IPS-18c (cell line): Measurements from ENCODE around the gene ARHGEF5.
"Not testable (repeated sequence)": the region's sequence is repeated elsewhere in the genome, so short reads cannot be mapped to it uniquely, and the experiment has no call there.

Experiments
- H3K4me3 ChIP-seq: 2 replicates; pipeline ENCODE4 v1.7.0; 2013; ENCODE audit warnings: low read depth, mild to moderate bottlenecking, low read length, moderate library complexity; ENCODE audit not compliant: insufficient read depth
- H3K9me3 ChIP-seq: one replicate; pipeline ENCODE4 v1.6.1; 2013; ENCODE audit warnings: mild to moderate bottlenecking, low read length, moderate library complexity; ENCODE audit not compliant: control insufficient read depth, insufficient read depth

Gene ARHGEF5

GRCh38 chr7:144407266-144407931, 52.2 kb downstream of the ARHGEF5 start:
- no peak overlapping the region for H3K4me3 ChIP-seq
- no peaks in the 10 kb centered on the region for H3K9me3 ChIP-seq

- no peak overlapping the region for H3K4me3 ChIP-seq
- H3K9me3 ChIP-seq = no peaks in the 10 kb centered on the region
Measured at GRCh38 chr7:144408121-144408520, 52.9 kb downstream of the ARHGEF5 start.

GRCh38 chr7:144410441-144410840, 55.2 kb downstream of the ARHGEF5 start:
- no peaks in the 10 kb centered on the region for H3K9me3 ChIP-seq
- H3K4me3 ChIP-seq = no peak overlapping the region

GRCh38 chr7:144414815-144415214, 59.6 kb downstream of the ARHGEF5 start:
- H3K4me3 ChIP-seq = no peak overlapping the region

GRCh38 chr7:144415858-144416257, 60.7 kb downstream of the ARHGEF5 start:
- no peak overlapping the region for H3K4me3 ChIP-seq

More at GRCh38 chr7:144414815-144415214, 59.6 kb downstream of the ARHGEF5 start:
- H3K9me3 ChIP-seq = peaks cover 4% of the 10 kb centered on the region

GRCh38 chr7:144416341-144416740, 61.1 kb downstream of the ARHGEF5 start:
- Histone ChIP-seq H3K9me3 (peaks cover 4% of the 10 kb centered on the region), H3K4me3 (no peak overlapping the region)

More at GRCh38 chr7:144415858-144416257, 60.7 kb downstream of the ARHGEF5 start:
- peaks cover 4% of the 10 kb centered on the region for H3K9me3 ChIP-seq

GRCh38 chr7:144418931-144419330, 63.7 kb downstream of the ARHGEF5 start:
- H3K9me3 ChIP-seq = not testable (repeated sequence)

GRCh38 chr7:144427539-144427938, 72.3 kb downstream of the ARHGEF5 start:
- H3K4me3 ChIP-seq, H3K9me3 ChIP-seq: not testable (repeated sequence)

More at GRCh38 chr7:144418931-144419330, 63.7 kb downstream of the ARHGEF5 start:
- not testable (repeated sequence) for H3K4me3 ChIP-seq

GRCh38 chr7:144428431-144428830, 73.2 kb downstream of the ARHGEF5 start:
- Histone ChIP-seq H3K9me3 (peaks cover 7% of the 10 kb centered on the region), H3K4me3 (no peak overlapping the region)
